ENCODE data around the gene SYCN. TPM values are rescaled to one million over a fixed set of nuclear protein-coding genes. Genes with fewer than 3 reads are reported as not detected.

SYCN gene
- total and polyA plus RNA-seq, 2 donors (not counting 3 experiments of a cell fraction or from before 2014, with no cell fraction given): not detected

GRCh38 chr19:39171479-39172465 is 32.3 kb downstream of the SYCN start:
- POLR2A ChIA-PET: no interaction called here
- no peaks in the 10 kb centered on the region for H3K9me1 ChIP-seq (replicated peaks; ENCODE audit: control insufficient read depth, extremely low read depth, insufficient read depth, low read length)
- H3K4me1 ChIP-seq (ENCODE audit: control insufficient read depth, extremely low read depth, insufficient read depth, low read length): no peaks in the 10 kb centered on the region
- H4K20me1 ChIP-seq (replicated peaks; ENCODE audit: control insufficient read depth, extremely low read depth, insufficient read depth, low read length): no peaks in the 10 kb centered on the region
- H3K4me2 ChIP-seq (ENCODE audit: insufficient read depth, low read length): no peak overlapping the region
- H3K36me3 ChIP-seq (ENCODE audit: control insufficient read depth in 2 of 2, extremely low read depth in 1 of 2, insufficient read depth in 2 of 2, low read length in 2 of 2): peaks cover 0 to 33% of the 10 kb centered on the region in 2 experiments
- dilution Hi-C loops (cut with MboI; ENCODE audit: extremely low pct_ligation_motif_present, low sequenced_read_pairs): no loop called here
- H2AFZ ChIP-seq (ENCODE audit: low read depth, low read length): no peak overlapping the region
- no peaks in the 10 kb centered on the region for H3K27me3 ChIP-seq (ENCODE audit: control insufficient read depth in 2 of 2, insufficient read depth in 2 of 2, low read length in 2 of 2)
- no peaks in the 10 kb centered on the region for H3K79me2 ChIP-seq (ENCODE audit: control insufficient read depth, insufficient read depth, low read length)
- intact Hi-C loops (cut with micrococcal nuclease): no loop called here
- H3K4me3 ChIP-seq (replicated peaks in 1 of 3; ENCODE audit: insufficient read depth in 1 of 3, low read depth in 1 of 3, low read length in 3 of 3): no peak overlapping the region
- DNase-seq (ENCODE audit: low read depth, low spot score): no peak
- no peak overlapping the region for H3K9ac ChIP-seq (replicated peaks; ENCODE audit: extremely low read depth, insufficient read depth, low read length)
- no peaks in the 10 kb centered on the region for H3K9me3 ChIP-seq (replicated peaks; ENCODE audit: control insufficient read depth, insufficient read depth, low read length)
- BruUV-seq (replicated peaks): no TSS peak
- no peak for TF ChIP-seq FOS (IDR thresholded peaks at IDR 0.05; ENCODE audit: borderline replicate concordance, insufficient read depth, low read length)
- no peak for TF ChIP-seq POLR2A (IDR thresholded peaks at IDR 0.05; ENCODE audit: low read depth, low read length)
- TF ChIP-seq MAX (IDR thresholded peaks at IDR 0.05; ENCODE audit: insufficient read depth, insufficient read length): no peak
- no peak for TF ChIP-seq MYC (IDR thresholded peaks at IDR 0.05; ENCODE audit: low read depth, low read length)
- TF ChIP-seq CTCF (IDR thresholded peaks at IDR 0.05; ENCODE audit: extremely low read depth in 1 of 2, insufficient read depth in 1 of 2, low read depth in 1 of 2, low read length in 2 of 2): no peak
- TF ChIP-seq GATA2 (IDR thresholded peaks at IDR 0.05; ENCODE audit: insufficient read depth, insufficient read length, low read depth, low read length): no peak
- TF ChIP-seq EZH2 (IDR thresholded peaks at IDR 0.05; ENCODE audit: borderline replicate concordance, low read depth, low read length, severe bottlenecking): no peak
- no peak for TF ChIP-seq JUN (IDR thresholded peaks at IDR 0.05; ENCODE audit: borderline replicate concordance, insufficient read depth, insufficient read length, low read depth)
- no peak for TF ChIP-seq POLR2AphosphoS5 (IDR thresholded peaks at IDR 0.05; ENCODE audit: insufficient read depth, low read depth, low read length)
- FAIRE-seq: no peak
- no peak overlapping the region for H3K27ac ChIP-seq (ENCODE audit: insufficient read depth, low read depth, low read length)
- CTCF ChIA-PET: no interaction called here
